ENCODE results near the gene FOXD2.

- TF ChIP-seq CTCF (IDR thresholded peaks at IDR 0.05) (no peak), ZFX (IDR thresholded peaks at IDR 0.05; ENCODE audit: borderline replicate concordance) (no peak)
These were observed 21.3 kb upstream of the FOXD2 start for GRCh38 chr1:47416319-47417169.
